A673 (cell line): Measurements from ENCODE around the gene MZT2A. TPM values are rescaled to one million over a fixed set of nuclear protein-coding genes. Genes with fewer than 3 reads are reported as not detected.
A peak's percentile ranks its signal among the peaks of the same experiment; 100 is the strongest.
"Not testable (repeated sequence)": the region's sequence is repeated elsewhere in the genome, so short reads cannot be mapped to it uniquely, and the experiment has no call there.

Experiments used
- BruUV-seq: library from RNA; stranded (reverse); fragments of 400-500 nt; replicated peaks from 2 replicates; lab custom pipeline; 2021; lab: Mats Ljungman, UMichigan
- CTCF ChIA-PET: fragments of 300-600 bp; sonication (Branson Sonifier 250); formaldehyde crosslinking; loops from one replicate; lab custom pipeline; 2022; ENCODE audit warnings: antibody characterized with exemption; lab: Charles Lee
- POLR2A ChIA-PET: fragments of 300-600 bp; sonication (Branson Sonifier 250); formaldehyde crosslinking; loops from one replicate; lab custom pipeline; 2022; ENCODE audit warnings: antibody characterized with exemption; ENCODE audit not compliant: low non-redundant PET; lab: Charles Lee
- DNase-seq: peaks from one replicate; pipeline ENCODE4 v3.0.0-alpha.2; 2015; ENCODE audit warnings: low spot score
- H3K27ac ChIP-seq: fragments of 200-600 bp; sonication (generic); 2 replicates; pipeline ENCODE4 v1.5.1; 2016; ENCODE audit warnings: mixed run types, low read depth, mild to moderate bottlenecking, mixed read lengths, antibody characterized with exemption, low read length; ENCODE audit not compliant: poor library complexity, severe bottlenecking
- H3K27me3 ChIP-seq: fragments of 200-600 bp; sonication (generic); replicated peaks from 2 replicates; pipeline ENCODE4 v1.6.1; 2017; ENCODE audit warnings: mixed run types, low read depth, mild to moderate bottlenecking, mixed read lengths, antibody characterized with exemption, low read length; ENCODE audit not compliant: insufficient read depth, poor library complexity
- H3K36me3 ChIP-seq: fragments of 200-600 bp; sonication (generic); 2 replicates; pipeline ENCODE4 v1.6.1; 2016; ENCODE audit warnings: mixed run types, mild to moderate bottlenecking, mixed read lengths, antibody characterized with exemption, low read length; ENCODE audit not compliant: insufficient read depth, poor library complexity, severe bottlenecking
- H3K4me1 ChIP-seq: fragments of 200-600 bp; sonication (generic); 2 replicates; pipeline ENCODE4 v1.6.1; 2017; ENCODE audit warnings: mixed run types, mild to moderate bottlenecking, mixed read lengths, antibody characterized with exemption, low read length; ENCODE audit not compliant: insufficient read depth, poor library complexity, severe bottlenecking
- H3K4me3 ChIP-seq: fragments of 200-600 bp; sonication (generic); 2 replicates; pipeline ENCODE4 v1.5.1; 2016; ENCODE audit warnings: low read depth, mixed run types, mild to moderate bottlenecking, mixed read lengths, low read length; ENCODE audit not compliant: poor library complexity, severe bottlenecking
- H3K9me3 ChIP-seq: fragments of 200-600 bp; sonication (generic); 2 replicates; pipeline ENCODE4 v1.6.1; 2016; ENCODE audit warnings: mixed run types, low read depth, mild to moderate bottlenecking, mixed read lengths, antibody characterized with exemption, low read length; ENCODE audit not compliant: poor library complexity, severe bottlenecking
- CTCF ChIP-seq: fragments of 300-800, 200-600 bp; sonication (generic); conservative IDR thresholded peaks from 2 replicates; pipeline ENCODE4 v1.5.1; 2017; ENCODE audit warnings: low read depth, mild to moderate bottlenecking, antibody characterized with exemption, low read length, moderate library complexity, mixed read lengths
- EZH2 ChIP-seq: fragments of 200-600 bp; sonication (generic); IDR thresholded peaks from 2 replicates; pipeline ENCODE4 v1.6.1; 2017; ENCODE audit warnings: borderline replicate concordance, low read depth, mild to moderate bottlenecking, mixed read lengths, antibody characterized with exemption, low read length; ENCODE audit not compliant: poor library complexity, severe bottlenecking
- intact Hi-C: fragments of 100-400 bp; cut with micrococcal nuclease; formaldehyde crosslinking; loops from one replicate; pipeline ENCODE4 v1.10.0; 2022; ENCODE audit not compliant: unreplicated experiment
- total RNA-seq: library from RNA; stranded (reverse); gene quantifications from 2 replicates; pipeline ENCODE4 v1.2.3, GENCODE V29; 2021

The MZT2A gene
- total RNA-seq, 1 experiment from 2014 or later: 126 TPM

DNA sequence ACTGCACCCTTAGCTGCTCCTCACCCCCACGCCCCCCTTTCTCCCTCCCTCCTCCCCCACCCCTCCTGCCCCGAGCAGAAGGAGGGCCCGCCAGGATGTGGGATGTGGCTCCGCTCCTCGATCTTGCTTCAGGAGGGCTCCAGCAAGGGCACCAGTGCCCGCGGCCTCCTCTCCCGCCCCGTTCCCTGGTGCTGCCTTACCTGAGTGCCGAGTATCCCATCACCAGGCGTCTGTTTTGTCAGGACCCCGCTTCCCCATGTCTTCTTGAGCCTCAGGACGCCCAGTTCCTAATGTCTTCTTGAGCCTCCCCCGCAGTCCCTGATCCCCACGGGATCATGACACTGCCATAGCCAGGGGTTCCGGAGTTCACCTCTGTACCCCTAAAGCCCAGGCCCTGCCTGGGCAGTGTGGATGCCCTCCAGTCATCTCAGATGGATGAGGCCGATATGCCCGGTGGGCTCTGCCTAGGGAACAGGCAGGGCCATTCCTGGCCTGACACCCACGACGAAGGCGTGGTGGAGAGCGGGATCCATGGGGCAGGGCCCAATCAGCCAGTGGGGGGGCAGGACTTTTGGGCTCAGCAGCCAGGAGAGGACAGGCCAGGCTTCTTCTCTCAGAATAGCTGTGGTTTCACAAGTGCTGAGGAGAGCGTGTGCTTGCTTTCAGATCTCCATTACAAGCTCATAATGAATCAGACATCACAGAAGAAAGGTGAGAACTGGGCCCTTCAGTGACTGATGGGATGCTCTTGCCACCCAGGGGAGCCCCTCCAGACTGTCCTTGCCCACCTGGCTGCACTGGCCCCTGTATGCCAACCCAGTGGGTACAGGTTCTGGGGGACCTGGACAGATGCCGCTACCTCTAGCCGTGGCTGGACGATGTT is 37.0 kb upstream of the MZT2A start:
- not testable (repeated sequence) for BruUV-seq

GRCh38 chr2:131527131-131528001 is 35.2 kb upstream of the MZT2A start, which contains the start of gene CCDC74A:
CCDC74A (plus strand) TSS chr2:131527888; CDS start chr2:131527971, 83 bp downstream.
- DNase-seq: peak; percentile 77
- H3K36me3 ChIP-seq, CTCF ChIA-PET, H3K9me3 ChIP-seq, H3K4me1 ChIP-seq, POLR2A ChIA-PET, H3K27me3 ChIP-seq, intact Hi-C loops, BruUV-seq, H3K27ac ChIP-seq: not testable (repeated sequence)
- peak within 1 kb of the TSS; percentile 41 for H3K4me3 ChIP-seq

More for the DNA sequence above, 37.0 kb upstream of the MZT2A start:
- H3K27me3 ChIP-seq, H3K4me1 ChIP-seq, H3K27ac ChIP-seq, DNase-seq, H3K36me3 ChIP-seq, H3K9me3 ChIP-seq, POLR2A ChIA-PET, H3K4me3 ChIP-seq, intact Hi-C loops, CTCF ChIA-PET: not testable (repeated sequence)

GRCh38 chr2:131525256-131525655 is 33.1 kb upstream of the MZT2A start:
- CTCF ChIA-PET, DNase-seq, H3K27ac ChIP-seq, H3K4me1 ChIP-seq, POLR2A ChIA-PET, H3K4me3 ChIP-seq, BruUV-seq, intact Hi-C loops, H3K36me3 ChIP-seq, H3K9me3 ChIP-seq, H3K27me3 ChIP-seq: not testable (repeated sequence)

DNA sequence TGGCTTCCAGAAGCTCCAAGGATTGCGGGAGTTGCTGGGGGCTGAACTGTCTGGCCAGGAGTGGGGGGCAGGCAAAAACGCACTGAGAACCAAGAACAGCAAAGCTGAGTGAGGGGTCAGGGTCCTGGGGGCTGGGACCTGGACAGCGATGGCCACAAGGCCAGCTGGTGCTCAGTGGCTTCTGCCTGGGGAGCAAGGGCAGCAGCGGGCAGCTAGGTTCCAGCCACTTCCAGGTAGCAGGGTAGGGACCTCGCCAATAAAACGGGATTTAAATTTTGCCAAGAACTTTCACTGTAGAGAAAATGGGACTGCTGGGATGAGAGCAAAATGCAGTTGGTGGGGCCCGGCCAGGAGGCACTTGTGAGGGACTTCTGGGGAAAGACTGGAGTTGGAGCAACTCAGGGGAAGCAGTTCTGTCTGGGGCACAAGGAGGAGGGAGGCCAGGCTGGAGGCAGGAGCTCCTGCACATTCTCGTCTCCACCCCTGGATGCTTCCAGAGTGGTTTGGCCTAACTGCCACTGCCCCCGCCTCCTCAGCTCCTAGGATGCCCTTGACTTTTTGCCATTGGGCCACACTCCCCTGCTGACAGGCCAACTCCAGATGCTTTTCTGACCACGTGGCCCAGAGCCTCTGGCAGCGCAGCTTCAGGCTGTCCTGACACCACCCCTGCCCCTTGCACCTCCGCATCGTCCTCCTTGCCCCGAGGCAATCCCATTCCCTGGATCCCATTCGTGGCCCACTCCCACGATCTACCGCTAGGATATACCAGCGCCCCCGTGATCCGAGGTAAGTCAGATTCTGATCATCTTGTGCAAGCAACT is 30.0 kb upstream of the MZT2A start:
- CTCF ChIA-PET: no interaction called here
- no peak for DNase-seq
- Histone ChIP-seq H3K36me3 (peaks cover 8% of the 10 kb centered on the region), H3K4me3 (no peak overlapping the region), H3K9me3 (no peaks in the 10 kb centered on the region), H3K4me1 (no peaks in the 10 kb centered on the region), H3K27me3 (no peaks in the 10 kb centered on the region), H3K27ac (no peak overlapping the region)
- POLR2A ChIA-PET: no interaction called here
- intact Hi-C loops: no loop called here
- TF ChIP-seq EZH2: no peak
- TF ChIP-seq CTCF: no peak
- no TSS peak for BruUV-seq

GRCh38 chr2:131521524-131521923 is 29.3 kb upstream of the MZT2A start:
- CTCF ChIA-PET, BruUV-seq: not testable (repeated sequence)

More at GRCh38 chr2:131521524-131521923, 29.3 kb upstream of the MZT2A start:
- H3K36me3 ChIP-seq, H3K27ac ChIP-seq, H3K9me3 ChIP-seq, DNase-seq, intact Hi-C loops, H3K4me3 ChIP-seq, H3K27me3 ChIP-seq, POLR2A ChIA-PET, H3K4me1 ChIP-seq: not testable (repeated sequence)
